HEK293 (cell line): Measurements from ENCODE around the gene EFNA2.

Experiments used
- CTCF ChIA-PET: fragments of 350-600 bp; formaldehyde crosslinking; extraction: SDS; loops from one replicate; lab custom pipeline; 2021; ENCODE audit warnings: antibody characterized with exemption; lab: Yijun Ruan, JAX
- POLR2A ChIA-PET: fragments of 300-600 bp; formaldehyde crosslinking; extraction: SDS; loops from one replicate; lab custom pipeline; 2020; ENCODE audit warnings: antibody characterized with exemption, inconsistent platforms; lab: Yijun Ruan, JAX
- H3K27ac ChIP-seq: fragments of 200-500 bp; sonication (Bioruptor generic); 2 replicates; pipeline ENCODE4 v1.5.1; 2014; ENCODE audit warnings: low read depth, low read length, control low read depth, inconsistent platforms; ENCODE audit errors: extremely low read depth
- H3K36me3 ChIP-seq, 2 experiments: fragments of 200-500 bp in 1 of 2; sonication (Bioruptor generic) in 1 of 2; 1 replicate in 1 of 2; 2 replicates in 1 of 2; pipeline ENCODE4 v1.5.1; 2014 to 2017; ENCODE audit warnings: inconsistent platforms in 2 of 2, low read length in 2 of 2; ENCODE audit not compliant: control insufficient read depth in 2 of 2, insufficient read depth in 1 of 2
- H3K4me1 ChIP-seq: fragments of 200-500 bp; sonication (Bioruptor generic); 2 replicates; pipeline ENCODE4 v1.5.1; 2014; ENCODE audit warnings: mild to moderate bottlenecking, low read length, inconsistent platforms; ENCODE audit not compliant: control insufficient read depth, insufficient read depth
- H3K4me3 ChIP-seq: 2 replicates; pipeline ENCODE4 v1.5.1; 2011; ENCODE audit warnings: low read depth, mild to moderate bottlenecking, control low read depth, low read length, moderate library complexity
- H3K9me3 ChIP-seq: fragments of 200-500 bp; sonication (Bioruptor generic); 2 replicates; pipeline ENCODE4 v1.5.1; 2014; ENCODE audit warnings: low read depth, low read length, inconsistent platforms; ENCODE audit not compliant: control insufficient read depth, insufficient read depth
- BCL11B ChIP-seq: fragments of 450-650 bp; formaldehyde crosslinking; IDR thresholded peaks from 2 replicates; pipeline ENCODE4 v1.5.1; 2016; ENCODE audit warnings: low read depth, missing biosample characterization, missing genetic modification characterization
- GLI4 ChIP-seq: fragments of 450-650 bp; formaldehyde crosslinking; IDR thresholded peaks from 2 replicates; pipeline ENCODE4 v1.5.1; 2016; ENCODE audit warnings: missing biosample characterization, missing genetic modification characterization
- IKZF3 ChIP-seq: fragments of 450-650 bp; IDR thresholded peaks from 2 replicates; pipeline ENCODE4 v1.5.0; 2018; ENCODE audit warnings: missing biosample characterization, mild to moderate bottlenecking, missing genetic modification characterization, moderate library complexity
- ZBTB20 ChIP-seq: fragments of 450-650 bp; formaldehyde crosslinking; IDR thresholded peaks from 2 replicates; pipeline ENCODE4 v1.5.1; 2016; ENCODE audit warnings: missing biosample characterization, missing genetic modification characterization
- ZFP3 ChIP-seq: fragments of 450-650 bp; formaldehyde crosslinking; IDR thresholded peaks from 2 replicates; pipeline ENCODE4 v1.5.1; 2016; ENCODE audit warnings: low read depth, missing biosample characterization, missing genetic modification characterization
- ZNF10 ChIP-seq: fragments of 450-650 bp; formaldehyde crosslinking; IDR thresholded peaks from 2 replicates; pipeline ENCODE4 v1.5.1; 2017; ENCODE audit warnings: missing biosample characterization, missing genetic modification characterization
- ZNF214 ChIP-seq: fragments of 450-650 bp; formaldehyde crosslinking; IDR thresholded peaks from 2 replicates; pipeline ENCODE4 v1.5.1; 2017; ENCODE audit warnings: missing biosample characterization, mild to moderate bottlenecking, missing genetic modification characterization, borderline replicate concordance
- ZNF426 ChIP-seq: fragments of 450-650 bp; formaldehyde crosslinking; IDR thresholded peaks from 2 replicates; pipeline ENCODE4 v1.5.1; 2017; ENCODE audit warnings: missing biosample characterization, missing genetic modification characterization, mild to moderate bottlenecking, inconsistent platforms, moderate library complexity
- ZNF433 ChIP-seq: fragments of 450-650 bp; formaldehyde crosslinking; IDR thresholded peaks from 2 replicates; pipeline ENCODE4 v1.5.1; 2016; ENCODE audit warnings: missing biosample characterization, missing genetic modification characterization, low read depth
- ZNF555 ChIP-seq: fragments of 450-650 bp; formaldehyde crosslinking; conservative IDR thresholded peaks from 2 replicates; pipeline ENCODE4 v1.5.1; 2017; ENCODE audit warnings: missing biosample characterization, mild to moderate bottlenecking, missing genetic modification characterization, inconsistent platforms
- ZNF600 ChIP-seq: fragments of 450-650 bp; formaldehyde crosslinking; IDR thresholded peaks from 2 replicates; pipeline ENCODE4 v1.5.1; 2016; ENCODE audit warnings: missing biosample characterization, missing genetic modification characterization
- ZNF629 ChIP-seq: fragments of 450-650 bp; formaldehyde crosslinking; IDR thresholded peaks from 2 replicates; pipeline ENCODE4 v1.5.1; 2017; ENCODE audit warnings: missing biosample characterization, missing genetic modification characterization
- ZNF677 ChIP-seq: fragments of 450-650 bp; IDR thresholded peaks from 2 replicates; pipeline ENCODE4 v1.5.0; 2018; ENCODE audit warnings: missing biosample characterization, mild to moderate bottlenecking, missing genetic modification characterization, moderate library complexity
- ZNF707 ChIP-seq: fragments of 450-650 bp; formaldehyde crosslinking; IDR thresholded peaks from 2 replicates; pipeline ENCODE4 v1.5.1; 2016; ENCODE audit warnings: missing biosample characterization, missing genetic modification characterization
- ZNF843 ChIP-seq: fragments of 450-650 bp; formaldehyde crosslinking; IDR thresholded peaks from 2 replicates; pipeline ENCODE4 v1.5.1; 2016; ENCODE audit warnings: missing biosample characterization, missing genetic modification characterization
- TF ChIP-seq, protein P1 (sequence below): fragments of 450-650 bp; formaldehyde crosslinking; IDR thresholded peaks from 2 replicates; pipeline ENCODE4 v1.5.1; 2016; ENCODE audit warnings: missing biosample characterization, missing genetic modification characterization
- TF ChIP-seq, protein P2 (sequence below): fragments of 450-650 bp; formaldehyde crosslinking; IDR thresholded peaks from 2 replicates; pipeline ENCODE4 v1.5.1; 2016; ENCODE audit warnings: missing biosample characterization, missing genetic modification characterization, low read depth
- TF ChIP-seq, protein P3 (sequence below): fragments of 450-650 bp; formaldehyde crosslinking; IDR thresholded peaks from 2 replicates; pipeline ENCODE4 v1.5.1; 2016; ENCODE audit warnings: missing biosample characterization, missing genetic modification characterization, borderline replicate concordance
- TF ChIP-seq, protein P4 (sequence below): fragments of 450-650 bp; formaldehyde crosslinking; IDR thresholded peaks from 2 replicates; pipeline ENCODE4 v1.5.1; 2016; ENCODE audit warnings: missing biosample characterization, missing genetic modification characterization

The EFNA2 gene

DNA sequence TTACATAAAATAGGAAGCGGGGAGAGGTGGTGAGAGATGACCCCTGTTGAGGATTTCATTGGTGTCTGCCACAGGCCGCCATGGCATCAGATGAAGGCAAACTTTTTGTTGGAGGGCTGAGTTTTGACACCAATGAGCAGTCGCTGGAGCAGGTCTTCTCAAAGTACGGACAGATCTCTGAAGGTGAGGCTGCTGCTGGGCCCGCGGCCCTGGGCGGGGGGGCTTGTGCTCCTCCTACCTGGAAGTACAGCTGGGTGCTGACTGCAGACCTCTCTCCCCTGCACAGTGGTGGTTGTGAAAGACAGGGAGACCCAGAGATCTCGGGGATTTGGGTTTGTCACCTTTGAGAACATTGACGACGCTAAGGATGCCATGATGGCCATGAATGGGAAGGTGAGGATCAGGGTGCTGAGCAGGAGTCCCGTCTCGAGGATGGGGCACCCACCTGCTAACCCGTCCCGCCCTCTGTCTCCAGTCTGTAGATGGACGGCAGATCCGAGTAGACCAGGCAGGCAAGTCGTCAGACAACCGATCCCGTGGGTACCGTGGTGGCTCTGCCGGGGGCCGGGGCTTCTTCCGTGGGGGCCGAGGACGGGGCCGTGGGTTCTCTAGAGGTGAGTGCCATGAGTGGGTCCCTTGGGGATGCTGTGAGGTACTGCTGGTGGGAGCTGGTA lies 14.7 kb upstream of the EFNA2 start:
- Histone ChIP-seq H3K4me1 (peaks cover 22% of the 10 kb centered on the region), H3K4me3 (no peak overlapping the region), H3K27ac (peak overlapping the region; percentile 99), H3K36me3 (peaks cover 4 to 54% of the 10 kb centered on the region in 2 experiments; a peak in 2 of 3 replicates), H3K9me3 (no peaks in the 10 kb centered on the region)
- ChIA-PET POLR2A (no interaction called here), CTCF (interaction anchor here (0.7 kb wide), 1 partner anchor 16 kb away, joined by 3 read pairs; no protein-coding TSS in a partner anchor)
- TF ChIP-seq, protein P1, sequence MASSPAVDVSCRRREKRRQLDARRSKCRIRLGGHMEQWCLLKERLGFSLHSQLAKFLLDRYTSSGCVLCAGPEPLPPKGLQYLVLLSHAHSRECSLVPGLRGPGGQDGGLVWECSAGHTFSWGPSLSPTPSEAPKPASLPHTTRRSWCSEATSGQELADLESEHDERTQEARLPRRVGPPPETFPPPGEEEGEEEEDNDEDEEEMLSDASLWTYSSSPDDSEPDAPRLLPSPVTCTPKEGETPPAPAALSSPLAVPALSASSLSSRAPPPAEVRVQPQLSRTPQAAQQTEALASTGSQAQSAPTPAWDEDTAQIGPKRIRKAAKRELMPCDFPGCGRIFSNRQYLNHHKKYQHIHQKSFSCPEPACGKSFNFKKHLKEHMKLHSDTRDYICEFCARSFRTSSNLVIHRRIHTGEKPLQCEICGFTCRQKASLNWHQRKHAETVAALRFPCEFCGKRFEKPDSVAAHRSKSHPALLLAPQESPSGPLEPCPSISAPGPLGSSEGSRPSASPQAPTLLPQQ: no peak
- TF ChIP-seq ZNF10 (tag by site-specific recombination): peak; percentile 70; the same call in 1 of the 2 replicates

DNA sequence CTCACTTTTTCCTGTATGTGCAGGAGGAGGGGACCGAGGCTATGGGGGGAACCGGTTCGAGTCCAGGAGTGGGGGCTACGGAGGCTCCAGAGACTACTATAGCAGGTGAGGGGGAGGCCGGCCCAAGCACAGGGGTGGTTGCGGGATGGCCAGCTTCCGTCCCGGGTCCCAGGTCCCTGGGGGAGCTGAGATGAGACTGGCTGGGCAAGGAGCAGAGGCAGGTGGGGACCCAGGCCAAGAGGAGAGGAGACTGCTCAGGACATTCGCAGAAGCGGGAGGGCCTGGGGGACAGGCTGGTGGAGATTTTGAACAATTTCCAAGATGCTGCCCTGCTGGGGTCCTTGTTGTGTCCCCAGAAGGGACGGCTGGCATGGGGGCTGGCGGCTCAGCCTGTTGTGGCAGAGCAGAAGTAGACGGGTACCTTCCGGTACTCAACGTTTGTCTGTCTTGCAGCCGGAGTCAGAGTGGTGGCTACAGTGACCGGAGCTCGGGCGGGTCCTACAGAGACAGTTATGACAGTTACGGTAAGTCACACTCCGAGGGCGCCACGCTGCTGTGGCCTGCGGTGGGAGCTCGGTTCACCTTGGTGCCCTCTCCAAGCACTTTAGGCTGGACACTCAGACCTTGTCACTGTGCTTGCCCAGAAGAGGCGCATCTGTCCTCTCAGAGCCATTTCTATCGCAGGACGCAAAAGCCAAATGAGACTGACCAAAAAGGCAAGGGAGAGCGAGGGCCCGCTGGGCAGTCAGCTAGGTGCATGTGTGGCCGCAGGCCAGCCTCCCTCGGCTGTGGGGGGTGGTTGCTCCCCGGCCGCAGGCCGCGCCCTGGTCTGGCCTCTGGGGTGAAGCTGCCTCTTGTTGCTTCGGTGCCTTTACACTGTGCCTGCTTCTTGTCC lies 13.9 kb upstream of the EFNA2 start:
- peaks cover 23% of the 10 kb centered on the region for H3K4me1 ChIP-seq
- peaks cover 4 to 57% of the 10 kb centered on the region in 2 experiments; a peak in 2 of 3 replicates for H3K36me3 ChIP-seq
- no peak overlapping the region for H3K4me3 ChIP-seq
- H3K9me3 ChIP-seq: no peaks in the 10 kb centered on the region
- POLR2A ChIA-PET: interaction anchor here (1.0 to 2.8 kb wide), 3 partner anchors 19 to 172 kb away, joined by 6 to 22 read pairs (median 7); no protein-coding TSS in a partner anchor
- CTCF ChIA-PET: interaction anchor here (0.7 to 2.8 kb wide), 2 partner anchors 16 to 28 kb away, joined by 3 to 23 read pairs; no protein-coding TSS in a partner anchor
- peak overlapping the region; percentile 99 for H3K27ac ChIP-seq
- TF ChIP-seq, protein P2, sequence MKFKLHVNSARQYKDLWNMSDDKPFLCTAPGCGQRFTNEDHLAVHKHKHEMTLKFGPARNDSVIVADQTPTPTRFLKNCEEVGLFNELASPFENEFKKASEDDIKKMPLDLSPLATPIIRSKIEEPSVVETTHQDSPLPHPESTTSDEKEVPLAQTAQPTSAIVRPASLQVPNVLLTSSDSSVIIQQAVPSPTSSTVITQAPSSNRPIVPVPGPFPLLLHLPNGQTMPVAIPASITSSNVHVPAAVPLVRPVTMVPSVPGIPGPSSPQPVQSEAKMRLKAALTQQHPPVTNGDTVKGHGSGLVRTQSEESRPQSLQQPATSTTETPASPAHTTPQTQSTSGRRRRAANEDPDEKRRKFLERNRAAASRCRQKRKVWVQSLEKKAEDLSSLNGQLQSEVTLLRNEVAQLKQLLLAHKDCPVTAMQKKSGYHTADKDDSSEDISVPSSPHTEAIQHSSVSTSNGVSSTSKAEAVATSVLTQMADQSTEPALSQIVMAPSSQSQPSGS (tag by site-specific recombination): no peak
- TF ChIP-seq ZBTB20 (tag by site-specific recombination): no peak
- no peak for TF ChIP-seq ZFP3 (tag by site-specific recombination)
- no peak for TF ChIP-seq ZNF629
- no peak for TF ChIP-seq ZNF433 (tag by site-specific recombination)
- no peak for TF ChIP-seq IKZF3 (tag by site-specific recombination)
- TF ChIP-seq GLI4 (tag by site-specific recombination): no peak
- TF ChIP-seq, protein P3, sequence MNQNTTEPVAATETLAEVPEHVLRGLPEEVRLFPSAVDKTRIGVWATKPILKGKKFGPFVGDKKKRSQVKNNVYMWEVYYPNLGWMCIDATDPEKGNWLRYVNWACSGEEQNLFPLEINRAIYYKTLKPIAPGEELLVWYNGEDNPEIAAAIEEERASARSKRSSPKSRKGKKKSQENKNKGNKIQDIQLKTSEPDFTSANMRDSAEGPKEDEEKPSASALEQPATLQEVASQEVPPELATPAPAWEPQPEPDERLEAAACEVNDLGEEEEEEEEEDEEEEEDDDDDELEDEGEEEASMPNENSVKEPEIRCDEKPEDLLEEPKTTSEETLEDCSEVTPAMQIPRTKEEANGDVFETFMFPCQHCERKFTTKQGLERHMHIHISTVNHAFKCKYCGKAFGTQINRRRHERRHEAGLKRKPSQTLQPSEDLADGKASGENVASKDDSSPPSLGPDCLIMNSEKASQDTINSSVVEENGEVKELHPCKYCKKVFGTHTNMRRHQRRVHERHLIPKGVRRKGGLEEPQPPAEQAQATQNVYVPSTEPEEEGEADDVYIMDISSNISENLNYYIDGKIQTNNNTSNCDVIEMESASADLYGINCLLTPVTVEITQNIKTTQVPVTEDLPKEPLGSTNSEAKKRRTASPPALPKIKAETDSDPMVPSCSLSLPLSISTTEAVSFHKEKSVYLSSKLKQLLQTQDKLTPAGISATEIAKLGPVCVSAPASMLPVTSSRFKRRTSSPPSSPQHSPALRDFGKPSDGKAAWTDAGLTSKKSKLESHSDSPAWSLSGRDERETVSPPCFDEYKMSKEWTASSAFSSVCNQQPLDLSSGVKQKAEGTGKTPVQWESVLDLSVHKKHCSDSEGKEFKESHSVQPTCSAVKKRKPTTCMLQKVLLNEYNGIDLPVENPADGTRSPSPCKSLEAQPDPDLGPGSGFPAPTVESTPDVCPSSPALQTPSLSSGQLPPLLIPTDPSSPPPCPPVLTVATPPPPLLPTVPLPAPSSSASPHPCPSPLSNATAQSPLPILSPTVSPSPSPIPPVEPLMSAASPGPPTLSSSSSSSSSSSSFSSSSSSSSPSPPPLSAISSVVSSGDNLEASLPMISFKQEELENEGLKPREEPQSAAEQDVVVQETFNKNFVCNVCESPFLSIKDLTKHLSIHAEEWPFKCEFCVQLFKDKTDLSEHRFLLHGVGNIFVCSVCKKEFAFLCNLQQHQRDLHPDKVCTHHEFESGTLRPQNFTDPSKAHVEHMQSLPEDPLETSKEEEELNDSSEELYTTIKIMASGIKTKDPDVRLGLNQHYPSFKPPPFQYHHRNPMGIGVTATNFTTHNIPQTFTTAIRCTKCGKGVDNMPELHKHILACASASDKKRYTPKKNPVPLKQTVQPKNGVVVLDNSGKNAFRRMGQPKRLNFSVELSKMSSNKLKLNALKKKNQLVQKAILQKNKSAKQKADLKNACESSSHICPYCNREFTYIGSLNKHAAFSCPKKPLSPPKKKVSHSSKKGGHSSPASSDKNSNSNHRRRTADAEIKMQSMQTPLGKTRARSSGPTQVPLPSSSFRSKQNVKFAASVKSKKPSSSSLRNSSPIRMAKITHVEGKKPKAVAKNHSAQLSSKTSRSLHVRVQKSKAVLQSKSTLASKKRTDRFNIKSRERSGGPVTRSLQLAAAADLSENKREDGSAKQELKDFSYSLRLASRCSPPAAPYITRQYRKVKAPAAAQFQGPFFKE: no peak
- no peak for TF ChIP-seq ZNF677 (tag by site-specific recombination)
- TF ChIP-seq, protein P4, sequence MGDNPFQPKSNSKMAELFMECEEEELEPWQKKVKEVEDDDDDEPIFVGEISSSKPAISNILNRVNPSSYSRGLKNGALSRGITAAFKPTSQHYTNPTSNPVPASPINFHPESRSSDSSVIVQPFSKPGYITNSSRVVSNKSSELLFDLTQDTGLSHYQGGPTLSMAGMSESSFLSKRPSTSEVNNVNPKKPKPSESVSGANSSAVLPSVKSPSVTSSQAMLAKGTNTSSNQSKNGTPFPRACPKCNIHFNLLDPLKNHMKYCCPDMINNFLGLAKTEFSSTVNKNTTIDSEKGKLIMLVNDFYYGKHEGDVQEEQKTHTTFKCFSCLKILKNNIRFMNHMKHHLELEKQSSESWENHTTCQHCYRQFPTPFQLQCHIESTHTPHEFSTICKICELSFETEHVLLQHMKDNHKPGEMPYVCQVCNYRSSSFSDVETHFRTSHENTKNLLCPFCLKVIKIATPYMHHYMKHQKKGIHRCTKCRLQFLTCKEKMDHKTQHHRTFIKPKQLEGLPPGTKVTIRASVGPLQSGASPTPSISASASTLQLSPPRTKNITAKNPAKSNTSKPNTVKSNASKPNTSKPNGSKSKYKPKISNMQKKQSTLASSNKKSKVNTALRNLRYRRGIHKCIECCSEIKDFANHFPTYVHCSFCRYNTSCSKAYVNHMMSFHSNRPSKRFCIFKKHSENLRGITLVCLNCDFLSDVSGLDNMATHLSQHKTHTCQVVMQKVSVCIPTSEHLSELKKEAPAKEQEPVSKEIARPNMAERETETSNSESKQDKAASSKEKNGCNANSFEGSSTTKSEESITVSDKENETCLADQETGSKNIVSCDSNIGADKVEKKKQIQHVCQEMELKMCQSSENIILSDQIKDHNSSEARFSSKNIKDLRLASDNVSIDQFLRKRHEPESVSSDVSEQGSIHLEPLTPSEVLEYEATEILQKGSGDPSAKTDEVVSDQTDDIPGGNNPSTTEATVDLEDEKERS (tag by site-specific recombination): no peak
- peak; percentile 58 for TF ChIP-seq ZNF600
- TF ChIP-seq ZNF707: no peak
- TF ChIP-seq ZNF843 (tag by site-specific recombination): no peak
- TF ChIP-seq ZNF214 (tag by site-specific recombination): no peak
- TF ChIP-seq ZNF426 (tag by site-specific recombination): no peak
- TF ChIP-seq BCL11B (tag by site-specific recombination): peak; percentile 74
- no peak for TF ChIP-seq ZNF555 (tag by site-specific recombination)
